Osteoblast (primary cell): ENCODE results near the gene EPHA6. TPM values are rescaled to one million over a fixed set of nuclear protein-coding genes. Genes with fewer than 3 reads are reported as not detected.

Experiments used
- DNase-seq: peaks from one replicate; pipeline ENCODE4 v3.0.0; 2011; ENCODE audit warnings: low spot score, mixed read lengths; ENCODE audit not compliant: insufficient read length; ENCODE audit errors: missing footprints
- H2AFZ ChIP-seq: 2 replicates; pipeline ENCODE4 v1.6.0; 2011; ENCODE audit warnings: mild to moderate bottlenecking, low read length
- H3K27ac ChIP-seq: 2 replicates; pipeline ENCODE4 v1.5.1; 2011; ENCODE audit warnings: mild to moderate bottlenecking, low read depth, low read length, moderate library complexity
- H3K27me3 ChIP-seq: 2 replicates; pipeline ENCODE4 v1.6.0; 2012; ENCODE audit warnings: mild to moderate bottlenecking, control low read depth, inconsistent platforms, low read length, moderate library complexity; ENCODE audit not compliant: insufficient read depth
- H3K36me3 ChIP-seq: 2 replicates; pipeline ENCODE4 v1.5.1; 2011; ENCODE audit warnings: mild to moderate bottlenecking, low read length, control low read depth, moderate library complexity; ENCODE audit not compliant: insufficient read depth
- H3K4me1 ChIP-seq: 2 replicates; pipeline ENCODE4 v1.5.1; 2011; ENCODE audit warnings: mild to moderate bottlenecking, low read length, control low read depth, moderate library complexity; ENCODE audit not compliant: insufficient read depth
- H3K4me2 ChIP-seq: 2 replicates; pipeline ENCODE4 v1.6.0; 2011; ENCODE audit warnings: mild to moderate bottlenecking, low read length; ENCODE audit not compliant: insufficient read depth
- H3K4me3 ChIP-seq: fragments of 200-600 bp; sonication (generic); 3 replicates; pipeline ENCODE4 v1.5.1; 2012; ENCODE audit warnings: mild to moderate bottlenecking, low read length, inconsistent platforms; ENCODE audit not compliant: insufficient read depth
- H3K79me2 ChIP-seq: 2 replicates; pipeline ENCODE4 v1.6.0; 2012; ENCODE audit warnings: mild to moderate bottlenecking, low read length, control low read depth, inconsistent platforms; ENCODE audit not compliant: insufficient read depth
- H3K9me3 ChIP-seq: 2 replicates; pipeline ENCODE4 v1.5.1; 2011; ENCODE audit warnings: low read depth, low read length, control low read depth
- H4K20me1 ChIP-seq: 2 replicates; pipeline ENCODE4 v1.6.0; 2012; ENCODE audit warnings: mild to moderate bottlenecking, low read length, control low read depth; ENCODE audit not compliant: insufficient read depth
- total RNA-seq: library from RNA; depleted of rRNA; stranded (reverse); fragments of >200 nt; gene quantifications from 2 replicates; pipeline ENCODE4 v1.2.3, GENCODE V29; 2012
- TF ChIP-seq, protein P1 (sequence below): IDR thresholded peaks from 2 replicates; pipeline ENCODE4 v1.5.1; 2011; ENCODE audit warnings: mild to moderate bottlenecking, low read depth, low read length, moderate library complexity; ENCODE audit errors: extremely low read depth

EPHA6 gene
- total RNA-seq, 1 donor: not detected

DNA sequence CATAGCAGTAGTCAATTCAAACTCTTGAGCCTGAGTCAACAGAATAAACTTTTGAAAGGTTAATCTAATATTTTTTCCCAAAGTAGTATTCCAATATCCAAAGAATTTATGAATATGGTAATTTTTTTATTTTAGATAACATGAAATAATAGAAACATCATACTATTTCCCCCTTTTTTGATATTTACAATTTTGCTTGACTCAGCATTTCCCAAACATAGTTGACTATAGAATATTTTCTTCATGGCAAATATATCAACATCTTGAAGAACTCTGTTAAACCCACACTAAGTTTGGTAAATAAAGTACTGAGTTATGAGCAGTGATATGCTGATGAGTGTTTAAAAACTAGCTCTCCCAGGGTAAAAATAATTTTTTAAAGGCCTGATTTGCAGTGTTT, 570.2 kb downstream of the EPHA6 start:
- no peak for DNase-seq
- Histone ChIP-seq H3K4me2 (no peak overlapping the region), H2AFZ (no peak overlapping the region), H3K4me3 (no peak overlapping the region), H3K79me2 (no peaks in the 10 kb centered on the region), H3K36me3 (no peaks in the 10 kb centered on the region), H3K4me1 (no peaks in the 10 kb centered on the region), H3K27ac (no peak overlapping the region), H3K27me3 (no peaks in the 10 kb centered on the region), H3K9me3 (no peaks in the 10 kb centered on the region), H4K20me1 (no peaks in the 10 kb centered on the region)
- TF ChIP-seq, protein P1, sequence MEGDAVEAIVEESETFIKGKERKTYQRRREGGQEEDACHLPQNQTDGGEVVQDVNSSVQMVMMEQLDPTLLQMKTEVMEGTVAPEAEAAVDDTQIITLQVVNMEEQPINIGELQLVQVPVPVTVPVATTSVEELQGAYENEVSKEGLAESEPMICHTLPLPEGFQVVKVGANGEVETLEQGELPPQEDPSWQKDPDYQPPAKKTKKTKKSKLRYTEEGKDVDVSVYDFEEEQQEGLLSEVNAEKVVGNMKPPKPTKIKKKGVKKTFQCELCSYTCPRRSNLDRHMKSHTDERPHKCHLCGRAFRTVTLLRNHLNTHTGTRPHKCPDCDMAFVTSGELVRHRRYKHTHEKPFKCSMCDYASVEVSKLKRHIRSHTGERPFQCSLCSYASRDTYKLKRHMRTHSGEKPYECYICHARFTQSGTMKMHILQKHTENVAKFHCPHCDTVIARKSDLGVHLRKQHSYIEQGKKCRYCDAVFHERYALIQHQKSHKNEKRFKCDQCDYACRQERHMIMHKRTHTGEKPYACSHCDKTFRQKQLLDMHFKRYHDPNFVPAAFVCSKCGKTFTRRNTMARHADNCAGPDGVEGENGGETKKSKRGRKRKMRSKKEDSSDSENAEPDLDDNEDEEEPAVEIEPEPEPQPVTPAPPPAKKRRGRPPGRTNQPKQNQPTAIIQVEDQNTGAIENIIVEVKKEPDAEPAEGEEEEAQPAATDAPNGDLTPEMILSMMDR: no peak

DNA sequence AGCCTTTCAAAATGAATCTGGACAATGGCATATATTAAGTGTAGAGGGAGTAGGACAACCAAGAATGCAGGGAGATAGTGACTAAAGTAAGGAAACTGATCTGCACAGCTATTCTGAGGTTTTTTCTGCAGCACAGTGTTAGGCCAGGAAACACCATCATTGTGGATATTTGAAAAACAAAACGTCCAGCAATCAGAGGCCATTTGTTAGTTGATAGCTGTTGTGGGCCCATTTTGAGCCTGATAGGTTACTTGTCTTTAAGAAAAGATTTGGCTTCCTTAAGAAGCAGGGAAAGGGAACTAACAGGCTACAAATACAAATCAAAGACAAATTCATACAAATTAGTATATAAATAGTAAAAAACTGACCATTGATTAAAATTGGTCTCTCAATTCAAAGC, 574.4 kb downstream of the EPHA6 start:
- no peaks in the 10 kb centered on the region for H3K79me2 ChIP-seq
- DNase-seq: no peak
- no peak overlapping the region for H2AFZ ChIP-seq
- H4K20me1 ChIP-seq: no peaks in the 10 kb centered on the region
- no peak overlapping the region for H3K27ac ChIP-seq
- TF ChIP-seq, protein P1: no peak
- peaks cover 2% of the 10 kb centered on the region for H3K9me3 ChIP-seq
- no peaks in the 10 kb centered on the region for H3K4me1 ChIP-seq
- no peaks in the 10 kb centered on the region for H3K36me3 ChIP-seq
- no peak overlapping the region for H3K4me2 ChIP-seq
- H3K4me3 ChIP-seq: no peak overlapping the region
- H3K27me3 ChIP-seq: no peaks in the 10 kb centered on the region

DNA sequence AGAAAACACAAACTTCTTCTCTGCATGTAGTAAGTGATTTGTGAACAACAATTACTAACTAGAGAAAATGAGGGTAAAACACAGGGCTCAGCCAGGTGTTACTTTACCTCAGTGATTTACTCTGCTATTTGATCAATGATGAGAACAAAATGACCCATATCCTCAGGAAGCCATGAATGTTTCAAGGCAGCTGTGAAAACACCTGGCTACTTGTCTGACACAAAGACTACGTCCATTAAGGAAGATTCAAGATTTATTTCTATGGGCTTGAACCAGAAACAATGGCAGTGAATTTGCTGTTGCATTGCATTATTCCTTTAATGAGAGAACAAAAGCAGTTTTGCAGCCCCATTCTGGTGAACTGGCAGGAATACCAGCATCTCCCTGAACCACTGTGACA, 575.5 kb downstream of the EPHA6 start:
- DNase-seq: no peak
- Histone ChIP-seq H2AFZ (no peak overlapping the region), H3K4me1 (no peaks in the 10 kb centered on the region), H3K4me2 (no peak overlapping the region), H3K27ac (no peak overlapping the region), H3K27me3 (no peaks in the 10 kb centered on the region), H3K9me3 (peaks cover 2% of the 10 kb centered on the region), H3K4me3 (no peak overlapping the region), H3K36me3 (no peaks in the 10 kb centered on the region), H3K79me2 (no peaks in the 10 kb centered on the region), H4K20me1 (no peaks in the 10 kb centered on the region)
- TF ChIP-seq, protein P1: no peak

DNA sequence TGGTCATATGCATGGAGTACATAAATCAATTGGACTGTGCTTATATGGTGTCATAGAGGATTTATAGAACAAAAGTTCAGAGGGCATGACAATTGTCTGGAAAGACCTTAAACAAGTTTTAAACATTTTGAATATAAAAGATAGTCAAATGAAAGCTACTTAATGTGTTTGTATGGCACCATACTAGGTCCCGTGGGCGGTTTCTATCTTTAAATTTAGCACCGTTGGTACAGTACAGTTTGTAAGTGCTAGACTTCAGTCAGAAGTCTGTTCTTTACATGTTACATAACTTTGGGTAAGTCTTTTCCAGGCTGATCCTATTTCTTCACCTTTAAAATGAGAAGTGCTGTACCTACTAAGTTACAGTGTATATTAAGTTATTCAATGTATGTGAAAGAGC, 576.8 kb downstream of the EPHA6 start:
- Histone ChIP-seq H3K4me2 (no peak overlapping the region), H3K9me3 (peaks cover 2% of the 10 kb centered on the region), H3K27ac (no peak overlapping the region), H3K4me3 (no peak overlapping the region), H3K79me2 (no peaks in the 10 kb centered on the region), H3K36me3 (no peaks in the 10 kb centered on the region), H4K20me1 (no peaks in the 10 kb centered on the region), H2AFZ (no peak overlapping the region), H3K27me3 (no peaks in the 10 kb centered on the region), H3K4me1 (no peaks in the 10 kb centered on the region)
- TF ChIP-seq, protein P1: no peak
- DNase-seq: no peak
